IPS-18c (cell line): ENCODE data around the gene TLE2.

Experiments used
- H3K4me3 ChIP-seq: 2 replicates; pipeline ENCODE4 v1.7.0; 2013; ENCODE audit warnings: low read depth, mild to moderate bottlenecking, low read length, moderate library complexity; ENCODE audit not compliant: insufficient read depth
- H3K9me3 ChIP-seq: one replicate; pipeline ENCODE4 v1.6.1; 2013; ENCODE audit warnings: mild to moderate bottlenecking, low read length, moderate library complexity; ENCODE audit not compliant: control insufficient read depth, insufficient read depth

Gene TLE2

DNA sequence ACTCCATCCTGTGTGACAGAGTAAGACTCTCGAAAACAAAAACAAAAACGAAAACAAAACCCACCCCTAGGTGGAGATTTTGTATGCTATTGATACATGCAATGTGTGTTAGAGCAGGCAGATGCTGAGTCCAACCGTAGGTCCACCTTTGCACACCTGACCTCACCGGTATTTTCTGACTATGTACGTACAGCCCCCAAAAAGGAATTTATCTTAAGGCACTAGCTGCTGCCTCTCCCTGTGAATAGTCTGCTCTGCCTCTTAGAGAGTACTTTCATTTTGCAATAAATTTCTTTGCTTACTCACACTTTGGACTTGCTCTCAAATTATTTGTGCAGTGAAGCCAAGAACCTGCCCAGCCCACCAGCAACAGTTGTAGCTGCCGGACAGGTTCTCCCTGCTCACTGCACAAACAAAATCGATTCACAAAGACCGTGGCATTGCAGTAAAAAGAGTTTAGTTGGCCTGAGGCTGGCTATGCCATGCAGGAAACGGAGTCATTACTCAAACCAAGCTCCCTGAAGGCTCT lies 76.1 kb downstream of the TLE2 start:
- Histone ChIP-seq H3K4me3 (no peak overlapping the region), H3K9me3 (no peaks in the 10 kb centered on the region)

DNA sequence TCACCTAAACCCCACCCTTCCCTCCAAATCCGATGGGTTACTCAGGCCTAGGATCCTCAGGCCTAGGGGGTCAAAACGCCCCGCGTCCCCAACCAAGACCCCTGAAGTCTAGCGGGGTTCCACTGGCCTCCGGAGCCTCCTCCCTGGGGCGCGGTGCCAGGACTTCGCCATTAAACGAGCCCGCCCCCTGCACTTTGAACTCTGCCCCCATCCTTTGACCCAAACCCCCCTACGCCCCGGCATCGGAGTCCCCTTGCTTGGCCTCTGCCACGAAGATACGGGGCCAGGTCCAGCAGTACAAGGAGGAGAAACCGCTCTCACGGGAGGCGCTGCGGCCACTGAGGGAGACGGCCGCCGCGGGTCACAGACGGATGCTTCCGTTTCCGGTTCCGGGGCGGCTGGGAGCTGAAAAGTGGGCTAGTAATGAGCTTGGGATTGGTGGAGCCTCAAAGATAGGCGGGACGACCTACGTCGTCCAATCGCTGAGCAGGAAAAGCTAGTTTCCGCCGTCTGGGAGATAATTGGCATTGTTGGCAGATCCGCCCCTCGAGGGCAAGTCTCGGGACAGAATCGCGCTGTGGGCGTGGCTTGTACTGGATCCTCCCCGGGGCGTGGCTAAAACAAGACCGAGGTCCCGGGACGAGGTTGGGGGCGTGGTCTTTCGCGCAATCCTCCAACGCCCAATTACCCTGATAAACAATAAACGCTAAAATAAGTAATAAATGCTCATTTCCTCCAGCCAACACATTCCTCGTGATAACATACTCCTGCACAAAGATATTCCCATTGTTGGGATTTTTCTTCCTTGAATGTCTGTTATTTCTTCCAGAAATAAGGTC lies 78.6 kb downstream of the TLE2 start:
- H3K9me3 ChIP-seq, result no peaks in the 10 kb centered on the region
- peak overlapping the region; percentile 100 for H3K4me3 ChIP-seq

DNA sequence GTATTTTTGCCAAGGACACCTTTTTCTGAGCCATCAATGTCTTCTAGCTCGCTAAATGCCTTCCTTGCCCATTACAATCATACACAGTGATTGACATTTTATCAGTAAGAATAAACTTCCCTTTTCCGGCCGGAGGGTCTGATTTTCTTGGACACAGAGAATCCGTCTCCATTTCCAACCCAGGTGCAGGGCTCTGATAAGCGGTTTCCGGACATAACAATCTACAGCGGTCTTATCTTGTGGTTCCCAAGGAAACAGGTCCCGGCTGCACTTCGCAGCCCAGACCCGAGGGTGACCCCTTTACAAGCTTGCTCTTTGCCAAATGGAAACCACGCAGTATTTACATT lies 79.2 kb downstream of the TLE2 start:
- H3K4me3 ChIP-seq, result peak overlapping the region; percentile 100
- no peaks in the 10 kb centered on the region for H3K9me3 ChIP-seq
